Left colon (tissue), 2 donors: ENCODE data around the gene TNFRSF12A. TPM values are rescaled to one million over a fixed set of nuclear protein-coding genes. Genes with fewer than 3 reads are reported as not detected.

Source experiments
- ATAC-seq: fragments of 200-7000 bp; cut with Tn5 transposase; one replicate; pipeline ENCODE4 v1.9.1; 2020; ENCODE audit warnings: mild to moderate bottlenecking, moderate library complexity
- DNase-seq, 2 donors: peaks; one replicate each; pipeline ENCODE4 v3.0.0-alpha.2; 2020
- intact Hi-C, 2 donors: fragments of 100-400 bp; cut with DNase I in 1 of 2; cut with micrococcal nuclease in 1 of 2; formaldehyde crosslinking; loops; one replicate each; pipeline versions ENCODE4 v1.11.2 to v1.14.0; 2022; cut with DNase I, micrococcal nuclease
- total RNA-seq, 2 donors: library from RNA; stranded (reverse); fragmentation: NEBNext Ultra II Directional; extraction: Animal tissue kit (Norgen Biotek cat#: 25700); gene quantifications; one replicate each; pipeline ENCODE4 v1.2.1, GENCODE V29; 2021
- donor health status: DM: no; HTN: no; CAD: no.
- donor health status: DM: yes; HTN: yes; CAD: no.

Gene TNFRSF12A
- total RNA-seq, 2 donors from 2014 or later, result 10.5 to 19.3 TPM

GRCh38 chr16:3022684-3023414 lies 2.7 kb downstream of the TNFRSF12A start:
- intact Hi-C loops, result no loop called here
- no peak for ATAC-seq
- DNase-seq, result peak; percentile 18 to 41

GRCh38 chr16:3023415-3023668 lies 3.2 kb downstream of the TNFRSF12A start:
- intact Hi-C loops, result no loop called here
- no peak for DNase-seq
- ATAC-seq, result no peak

GRCh38 chr16:3023669-3024478 lies 3.7 kb downstream of the TNFRSF12A start, which contains the start of the genes HCFC1R1 and THOC6:
Gene HCFC1R1 (minus strand): TSS chr16:3023942. CDS start chr16:3023941, 1 bp downstream.
Gene THOC6 (plus strand): TSS chr16:3024035. CDS start chr16:3024327, 292 bp downstream.
- intact Hi-C loops, result no loop called here
- ATAC-seq (peak; percentile 66), DNase-seq (peak; percentile 98 to 99)

- ATAC-seq, result no peak
- intact Hi-C loops, result no loop called here
Measured at GRCh38 chr16:3025032-3026002, 5.1 kb downstream of the TNFRSF12A start.

GRCh38 chr16:3026003-3026378 lies 5.8 kb downstream of the TNFRSF12A start:
- intact Hi-C loops, result no loop called here
- DNase-seq (no peak), ATAC-seq (no peak)

More at GRCh38 chr16:3025032-3026002, 5.1 kb downstream of the TNFRSF12A start:
- DNase-seq, result no peak

GRCh38 chr16:3026609-3027488 lies 6.7 kb downstream of the TNFRSF12A start:
- DNase-seq (no peak), ATAC-seq (no peak)
- intact Hi-C loops, result no loop called here

- DNase-seq (no peak), ATAC-seq (no peak)
- intact Hi-C loops, result no loop called here
Measured at GRCh38 chr16:3027489-3027795, 7.3 kb downstream of the TNFRSF12A start.

GRCh38 chr16:3027983-3028715 lies 8.0 kb downstream of the TNFRSF12A start:
- ATAC-seq (peak; percentile 61), DNase-seq (peak; percentile 78 to 93)
- intact Hi-C loops, result no loop called here

GRCh38 chr16:3028716-3029319 lies 8.7 kb downstream of the TNFRSF12A start:
- no peak for DNase-seq
- ATAC-seq, result no peak
- intact Hi-C loops, result no loop called here

- peak in 1 of 2 donors; percentile 29 for DNase-seq
- no peak for ATAC-seq
- intact Hi-C loops, result no loop called here
Measured at GRCh38 chr16:3029491-3030221, 9.5 kb downstream of the TNFRSF12A start.

- intact Hi-C loops, result no loop called here
- ATAC-seq (no peak), DNase-seq (no peak)
Measured at GRCh38 chr16:3030222-3031212, 10.3 kb downstream of the TNFRSF12A start.

GRCh38 chr16:3032624-3033023 lies 12.5 kb downstream of the TNFRSF12A start:
- DNase-seq, result no peak
- intact Hi-C loops, result no loop called here
- no peak for ATAC-seq

GRCh38 chr16:3035289-3035971 lies 15.3 kb downstream of the TNFRSF12A start:
- ATAC-seq, result no peak
- DNase-seq, result peak in 1 of 2 donors; percentile 13
- intact Hi-C loops, result no loop called here

GRCh38 chr16:3035972-3036725 lies 16.0 kb downstream of the TNFRSF12A start:
- intact Hi-C loops, result no loop called here
- DNase-seq, result peak; percentile 66 to 69

More at GRCh38 chr16:3035972-3036725, 16.0 kb downstream of the TNFRSF12A start:
- ATAC-seq, result peak; percentile 57
